DMS153 treated with DMSO at 0.1 percent for 48 hours (cell line): ENCODE results near the gene LRIG3.

ENCODE experiments used
- DNase-seq: peaks from one replicate; lab custom pipeline; 2025; ENCODE audit not compliant: unreplicated experiment; lab: John Stamatoyannopoulos, UW

Gene LRIG3

DNA sequence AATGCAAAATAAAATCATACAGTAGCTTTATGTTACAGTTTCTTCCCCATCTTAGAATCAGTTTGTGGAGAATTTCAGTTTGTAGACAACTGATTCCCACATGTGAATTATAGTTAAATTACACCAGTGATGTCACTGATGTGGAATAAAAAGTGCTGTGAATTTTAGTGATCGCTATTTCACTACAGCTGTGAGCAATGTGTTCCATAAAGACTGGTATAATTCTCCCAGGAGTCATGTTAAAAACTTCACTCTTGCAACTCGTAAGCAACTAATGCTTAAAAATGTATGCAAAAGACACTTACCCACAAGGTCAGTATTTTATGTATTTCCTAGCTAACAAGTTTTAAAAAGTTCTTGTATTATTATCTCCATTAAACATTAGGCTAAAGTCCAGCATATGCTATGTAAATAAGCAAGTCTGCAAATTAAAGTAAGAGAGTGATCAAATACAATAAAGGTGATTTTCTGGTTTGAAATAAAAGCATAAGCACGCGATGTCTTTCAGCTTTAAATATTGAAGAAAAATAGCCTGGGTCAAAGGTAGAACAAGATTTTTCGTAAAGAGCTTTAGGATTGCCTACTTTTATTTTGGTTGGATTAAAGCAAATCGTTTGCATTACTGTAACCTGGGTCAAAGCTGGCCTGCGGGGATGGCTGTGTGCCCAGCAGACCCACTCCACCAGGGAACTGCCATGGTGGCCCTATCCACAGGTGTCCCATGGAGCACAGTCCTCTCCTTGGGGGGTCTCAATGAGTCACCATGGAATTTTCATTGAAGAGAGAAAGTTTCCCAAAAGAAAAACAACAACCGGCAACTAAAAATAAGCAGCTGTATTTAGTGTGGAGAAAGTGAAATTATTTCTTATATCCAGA is 12.7 kb upstream of the LRIG3 start:
- DNase-seq = no peak

DNA sequence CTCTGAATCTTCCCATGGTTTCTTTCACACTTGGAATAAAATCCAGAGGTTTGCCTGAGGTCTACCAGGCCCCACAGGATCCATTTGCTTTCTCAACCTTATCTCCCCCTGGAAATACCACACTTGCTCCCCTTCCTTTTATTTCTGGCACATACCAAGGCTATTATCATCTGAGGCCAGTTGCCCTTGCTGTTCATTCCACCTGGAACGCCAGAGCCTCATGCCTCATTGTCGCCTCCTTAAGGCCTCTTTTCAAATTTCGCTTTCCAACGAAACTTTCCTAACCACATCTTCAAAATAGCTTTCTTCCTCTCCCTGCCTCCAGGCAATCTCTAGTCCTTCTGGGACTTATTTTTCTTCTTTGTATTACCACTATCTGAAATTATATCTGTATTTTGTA is 11.2 kb upstream of the LRIG3 start:
- DNase-seq = no peak

DNA sequence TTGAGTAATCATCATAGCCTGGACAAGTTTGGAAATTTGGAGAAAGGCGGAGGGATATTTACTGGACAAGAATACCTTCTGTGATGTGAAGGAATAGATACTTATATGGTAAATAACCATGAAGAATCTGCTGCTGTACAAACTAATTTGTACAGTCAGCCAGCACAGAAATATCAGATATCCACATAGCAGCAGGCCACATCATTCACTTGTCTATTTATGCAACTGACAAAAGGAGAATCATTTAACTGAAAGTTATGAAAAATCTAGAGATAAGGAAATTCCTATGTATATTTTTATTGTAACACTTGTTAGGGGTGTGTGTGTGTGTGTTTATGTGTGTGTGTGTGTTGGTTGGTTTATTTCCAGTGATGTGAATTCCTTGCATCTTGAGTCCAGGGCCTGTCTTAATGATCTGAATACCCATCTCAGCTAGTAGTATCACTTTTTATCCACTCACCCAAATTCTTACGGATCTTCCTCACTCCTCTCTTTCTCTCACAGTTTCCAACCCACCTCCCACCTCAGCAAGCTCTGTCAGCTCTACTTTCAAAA is 10.5 kb upstream of the LRIG3 start:
- DNase-seq = no peak

DNA sequence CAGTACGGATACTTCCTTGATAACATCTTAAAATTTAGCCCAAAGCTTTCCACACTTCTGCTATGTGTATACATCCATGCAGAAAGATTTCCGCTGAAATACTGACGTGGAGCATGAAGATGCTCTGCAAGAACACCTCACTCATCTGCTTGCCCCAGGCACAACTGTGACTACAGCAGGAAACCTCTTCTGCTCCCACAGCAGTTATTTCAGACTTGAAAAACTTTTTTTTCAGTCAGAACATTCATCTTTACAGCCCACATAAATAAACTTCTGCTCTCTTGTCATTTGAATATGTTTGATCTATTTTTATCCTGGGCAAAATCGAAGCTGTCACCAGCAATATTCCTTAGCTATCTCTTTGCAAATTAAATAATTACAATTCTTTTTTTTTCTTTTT is 6.8 kb upstream of the LRIG3 start:
- DNase-seq = no peak

DNA sequence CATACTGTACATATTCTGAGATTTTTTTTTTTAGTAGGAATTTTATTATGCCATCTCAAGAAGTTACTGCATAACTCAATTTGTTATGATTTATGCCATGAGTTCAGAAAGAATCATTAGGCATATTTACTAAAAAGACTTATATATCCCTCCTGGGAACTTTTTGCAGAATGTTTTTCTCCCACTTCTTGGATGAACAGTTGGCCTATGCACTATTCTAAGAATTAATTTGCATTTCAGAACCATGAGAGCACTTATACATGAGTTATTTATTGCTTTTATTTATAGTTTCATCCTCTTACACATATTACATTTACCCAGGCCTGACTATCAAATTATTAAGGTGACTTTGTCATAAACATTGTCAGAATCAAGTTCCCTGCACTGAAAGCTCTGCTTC is 6.3 kb upstream of the LRIG3 start:
- DNase-seq = no peak

DNA sequence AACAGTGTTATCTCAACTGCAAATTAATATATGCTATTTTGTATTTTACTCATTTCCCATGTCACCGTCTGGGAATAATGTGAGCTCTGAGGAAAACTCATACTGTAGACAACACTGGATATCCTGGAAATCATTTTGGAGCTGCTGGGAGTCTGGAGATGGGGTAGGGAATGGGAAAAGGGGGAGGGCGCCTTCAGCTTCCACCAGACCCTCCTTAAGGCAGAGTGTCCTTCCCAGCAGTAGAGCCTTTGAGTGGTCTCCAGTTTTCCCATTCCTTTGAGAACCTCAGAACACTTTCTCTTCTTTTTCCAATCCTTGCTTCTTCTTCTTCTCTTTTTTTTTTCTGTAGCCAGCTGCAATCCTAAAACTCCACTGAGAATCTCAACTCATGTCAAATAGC is 5.4 kb upstream of the LRIG3 start:
- DNase-seq = no peak

DNA sequence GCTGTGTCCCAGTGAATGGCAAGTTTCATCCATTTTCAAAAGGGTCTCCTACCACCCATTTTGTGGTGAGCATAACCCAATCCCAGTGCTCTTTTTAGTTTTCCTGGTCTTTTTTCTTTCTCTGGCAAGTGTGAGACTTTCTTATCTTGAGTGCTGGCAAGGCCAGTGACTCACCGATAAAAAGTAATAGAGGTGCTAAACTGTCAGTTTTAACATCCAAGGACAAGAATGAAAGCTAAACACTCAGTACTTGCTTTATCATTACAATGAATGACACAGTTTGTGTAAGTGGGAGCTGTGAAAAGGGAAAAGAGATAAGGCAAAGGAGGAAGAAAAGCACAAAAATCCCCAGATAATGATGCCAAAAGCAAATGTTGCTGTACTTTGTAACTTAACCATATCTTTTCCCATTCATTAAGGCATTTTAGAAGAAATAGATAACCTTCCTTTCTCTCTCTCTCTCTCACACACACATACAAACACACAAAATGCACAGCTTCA is 4.9 kb upstream of the LRIG3 start:
- DNase-seq = no peak

DNA sequence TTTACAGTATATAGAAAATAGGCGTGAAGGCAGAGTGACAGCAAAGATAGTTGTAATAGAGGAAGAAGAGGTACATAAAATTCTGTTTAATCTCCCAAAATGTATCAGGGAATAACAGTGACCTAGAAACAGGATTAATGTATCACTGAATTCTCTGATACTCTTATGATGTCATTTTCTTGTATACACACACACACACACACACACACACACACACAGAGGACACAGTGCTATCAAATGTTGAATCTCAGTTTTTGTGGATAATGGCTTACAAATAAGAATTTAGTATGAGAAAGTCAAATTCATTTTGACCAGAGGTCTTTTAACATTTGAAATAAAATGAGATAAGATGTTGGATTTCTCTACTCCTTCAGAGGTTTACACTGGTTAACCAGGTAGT is 4.3 kb upstream of the LRIG3 start:
- DNase-seq = no peak

DNA sequence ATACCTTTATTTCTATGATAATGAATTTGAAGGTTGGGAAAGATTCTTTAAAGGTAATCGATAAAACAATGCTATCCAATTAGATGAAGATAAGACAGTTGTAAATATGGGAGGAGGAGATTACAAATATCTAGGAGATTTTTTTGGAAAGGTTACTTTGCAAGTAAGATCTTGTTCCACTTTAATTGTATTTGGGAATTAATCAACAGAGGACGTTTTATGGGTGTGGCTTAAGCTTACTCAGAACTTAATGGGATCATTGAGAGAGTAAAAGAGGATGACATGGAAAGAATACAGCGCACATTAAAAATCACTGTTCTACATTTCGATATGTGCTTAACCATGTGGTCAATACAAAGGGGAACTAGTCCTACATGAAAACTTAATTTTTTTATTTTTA is 3.5 kb upstream of the LRIG3 start:
- DNase-seq = no peak

DNA sequence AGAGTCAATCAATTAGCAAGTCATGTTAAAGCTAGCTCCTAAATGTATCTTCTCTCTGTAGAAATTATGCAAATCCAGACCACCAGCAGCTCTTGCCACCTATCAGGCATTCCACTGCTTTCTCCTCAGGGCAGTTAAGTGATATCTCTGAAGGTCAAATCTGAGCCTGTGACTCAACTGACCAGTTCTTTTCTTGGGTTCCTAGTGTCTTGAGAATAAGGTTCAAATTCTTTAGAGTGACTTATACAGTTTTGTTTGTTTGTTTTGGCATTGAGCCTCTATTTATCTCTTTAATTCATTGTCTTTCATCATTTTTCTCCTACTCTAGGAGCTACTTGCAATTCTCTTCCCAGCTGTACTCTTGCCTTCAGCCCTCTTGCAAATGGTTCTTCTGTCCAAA is 2.5 kb upstream of the LRIG3 start:
- DNase-seq = no peak

DNA sequence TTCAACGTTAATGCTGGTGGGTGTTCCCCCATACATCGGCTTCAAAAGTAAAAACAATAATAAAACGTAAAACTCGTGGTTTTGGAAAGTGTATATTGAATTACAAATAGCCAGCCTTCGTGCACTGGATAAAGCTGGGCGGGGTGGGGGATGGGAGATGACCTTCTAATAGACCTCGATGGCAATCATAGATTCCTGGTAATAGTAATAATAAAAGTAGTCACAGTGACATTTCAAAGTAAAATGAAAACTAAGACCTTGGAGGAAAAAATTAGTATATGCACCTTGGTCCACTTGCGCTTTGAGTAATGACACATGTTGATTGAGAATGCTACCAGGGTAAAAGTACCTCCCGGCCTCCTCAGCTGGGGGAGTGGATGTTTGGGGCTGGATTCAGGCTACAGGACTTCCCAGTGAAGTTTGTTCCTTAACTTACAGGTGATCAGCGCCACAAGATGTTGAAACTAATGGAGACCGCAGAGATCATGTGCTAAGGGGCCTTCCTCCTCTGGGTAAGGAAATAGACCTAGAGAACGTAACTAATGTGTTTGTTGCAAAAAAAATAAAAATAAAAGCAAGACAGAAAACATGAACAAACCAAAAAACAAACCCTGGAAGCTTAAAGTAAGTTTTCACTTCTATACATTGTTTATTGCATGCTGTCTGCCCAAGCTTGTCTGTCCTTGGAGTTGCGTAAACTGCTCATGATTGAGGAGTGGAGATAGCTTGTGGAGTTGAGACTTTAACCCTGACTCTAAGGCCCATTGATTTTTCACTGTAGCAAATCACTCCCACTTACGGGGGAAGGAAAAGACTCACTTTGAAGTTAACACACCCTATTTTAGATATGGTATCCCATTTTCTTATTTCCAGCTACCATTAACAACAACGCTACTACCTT is 907 bp upstream of the LRIG3 start:
- no peak for DNase-seq

DNA sequence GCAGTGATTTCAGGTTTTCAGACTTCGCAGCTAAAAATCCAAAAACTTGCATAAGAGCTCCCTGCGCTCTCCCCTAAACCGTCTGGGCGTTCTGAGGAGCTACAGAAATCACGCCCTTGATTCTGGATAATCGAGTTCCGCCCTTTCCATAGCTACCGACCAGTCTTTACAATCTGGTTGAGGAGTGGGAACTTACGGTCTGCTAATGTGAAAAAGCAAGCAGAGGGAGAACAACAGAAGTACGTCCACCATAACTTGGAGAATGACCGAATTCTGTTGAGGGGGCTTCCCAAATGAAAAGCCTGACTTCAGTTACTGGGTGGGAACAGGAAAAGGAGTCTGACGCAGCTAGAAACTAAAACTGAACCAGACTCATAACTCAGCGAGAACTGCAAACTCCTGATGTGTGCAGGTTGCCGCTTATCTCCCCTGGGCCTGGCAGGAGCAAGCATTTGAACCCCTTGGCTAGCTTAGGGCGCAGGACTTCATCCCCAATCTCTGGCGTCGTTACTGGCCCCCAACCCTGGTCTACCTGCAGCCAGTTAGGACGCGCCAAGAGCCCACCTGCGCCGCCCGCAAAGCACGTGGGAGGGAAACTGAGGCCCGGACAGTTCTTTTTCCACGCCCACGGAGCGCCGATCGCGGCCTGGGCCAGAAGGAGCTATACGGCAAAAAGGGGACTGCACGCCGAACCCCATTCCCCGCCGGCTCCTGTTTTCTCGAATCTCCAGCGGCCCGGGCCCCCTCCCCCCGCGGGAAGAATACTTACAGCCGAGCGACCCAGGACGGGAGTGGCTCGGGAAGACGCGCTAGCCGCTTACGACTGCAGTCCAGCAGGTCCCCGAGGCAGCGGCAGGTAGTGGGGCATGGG is 838 bp downstream of the LRIG3 start:
- DNase-seq = no peak

DNA sequence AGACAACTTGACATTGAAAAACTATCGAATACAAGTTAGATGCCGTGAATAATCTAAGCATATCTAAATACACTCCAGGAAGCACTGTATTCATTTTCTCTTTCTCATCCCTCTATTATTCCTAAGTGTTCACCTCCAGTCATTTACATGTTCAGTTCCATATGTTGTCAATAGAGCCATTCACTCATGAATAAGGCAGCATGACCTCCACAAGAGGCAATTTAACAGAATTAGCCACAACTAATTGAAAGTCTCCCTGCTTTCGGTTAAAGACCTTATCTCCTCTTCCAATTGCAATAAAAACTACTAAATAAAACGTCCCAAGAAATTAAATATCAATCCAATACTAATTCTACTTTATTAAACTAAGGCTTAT is 1.8 kb downstream of the LRIG3 start:
- peak; percentile 31 for DNase-seq

DNA sequence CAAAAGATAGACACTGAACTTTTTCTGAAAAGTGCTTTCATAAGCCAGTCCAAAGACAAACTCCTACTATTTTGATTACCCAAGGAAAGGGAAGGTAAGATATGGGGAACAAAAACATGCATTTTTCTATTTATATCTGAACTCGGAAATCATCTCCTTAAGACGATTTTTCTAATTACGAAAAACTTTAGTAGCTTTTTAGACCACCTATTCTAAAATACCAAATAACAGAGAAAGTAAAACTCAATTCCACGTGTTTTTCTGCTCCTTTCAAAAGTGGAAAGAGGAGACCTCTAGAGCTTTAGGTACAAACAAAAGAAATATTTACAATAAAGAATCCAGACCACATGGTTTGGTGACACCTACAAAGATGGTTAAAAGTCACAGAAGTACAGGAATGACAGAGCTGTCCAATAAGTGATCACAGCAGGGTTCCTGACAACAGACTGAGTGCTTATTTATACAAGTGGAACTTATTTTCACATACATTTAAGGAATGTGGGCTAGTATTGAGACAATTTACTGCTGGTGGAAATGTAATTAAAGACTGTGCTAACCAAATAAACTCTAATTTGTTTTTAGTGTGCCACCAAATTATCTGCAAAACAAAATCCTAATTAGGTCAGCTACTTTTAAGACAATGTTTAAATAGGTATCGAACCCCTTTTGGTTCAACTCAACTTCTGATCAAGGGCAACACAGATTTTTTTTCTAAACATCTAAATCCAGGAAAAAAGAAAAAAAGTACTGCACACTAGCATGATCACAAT is 2.4 kb downstream of the LRIG3 start:
- no peak for DNase-seq

DNA sequence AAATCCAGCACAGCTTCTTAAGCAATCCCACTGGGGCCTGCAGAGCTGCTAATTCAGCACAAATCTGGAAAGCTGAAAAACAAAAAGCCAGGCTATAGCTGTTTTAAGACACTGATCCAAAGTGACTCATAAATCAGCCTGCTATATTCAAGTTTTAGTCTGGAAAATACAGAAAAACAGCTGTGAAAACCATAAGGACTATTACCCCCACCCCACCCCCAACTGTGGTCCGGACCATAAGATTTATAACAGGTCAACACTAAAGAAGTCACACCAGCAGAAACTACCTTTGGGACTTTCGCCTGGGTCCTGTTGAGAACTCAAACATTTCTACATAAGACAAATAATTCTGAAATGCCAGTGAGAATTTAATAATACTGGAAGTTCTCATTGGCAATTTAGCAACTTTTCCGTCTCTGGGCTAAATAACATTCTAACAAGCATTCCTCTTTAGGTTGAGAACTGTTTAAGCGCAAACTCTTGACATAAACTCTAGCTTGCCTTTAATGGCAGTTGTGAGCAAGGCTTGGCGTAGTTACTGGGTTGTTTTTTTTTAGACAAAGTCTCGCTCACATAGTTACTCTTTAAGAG is 3.3 kb downstream of the LRIG3 start:
- no peak for DNase-seq

DNA sequence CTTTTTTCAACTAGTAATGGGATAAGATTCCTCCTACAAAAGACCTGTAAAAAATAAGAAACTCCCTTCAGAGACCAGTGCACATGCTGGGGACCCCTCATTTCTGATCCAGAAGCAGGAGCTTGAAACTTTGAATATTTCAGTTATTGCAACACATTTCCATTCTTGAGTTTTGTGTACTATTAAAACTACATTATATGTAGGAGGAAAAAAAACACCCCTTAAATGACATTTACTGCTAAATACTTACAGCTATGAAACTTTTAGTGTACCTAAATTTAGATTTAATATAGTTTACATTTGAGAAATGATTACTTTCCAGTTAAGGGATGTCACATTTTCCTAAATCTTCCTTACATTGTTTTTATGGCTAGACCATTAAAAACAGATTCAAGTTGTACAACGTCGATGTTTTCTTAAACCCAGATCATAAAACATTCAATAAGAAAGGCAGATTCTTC is 4.1 kb downstream of the LRIG3 start:
- no peak for DNase-seq

DNA sequence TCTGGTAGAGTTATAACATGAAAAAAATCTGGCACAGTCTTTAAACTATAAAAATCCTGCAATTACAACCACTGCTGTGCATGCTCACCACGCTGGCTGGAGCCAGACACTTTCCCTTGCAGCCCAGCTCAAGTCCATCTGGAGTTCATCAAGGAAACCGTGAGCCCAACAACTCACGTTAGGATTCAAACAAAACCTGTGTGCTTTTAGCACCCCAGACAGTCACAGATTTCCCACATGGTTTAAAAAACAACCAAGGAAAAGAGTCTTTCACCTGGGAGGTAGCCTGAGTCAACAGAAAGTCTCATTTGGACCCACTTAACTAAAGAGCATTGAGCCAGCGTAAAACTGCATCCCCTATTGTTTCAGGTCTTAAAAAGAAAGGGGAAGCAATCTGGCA is 4.7 kb downstream of the LRIG3 start:
- peak; percentile 38 for DNase-seq

DNA sequence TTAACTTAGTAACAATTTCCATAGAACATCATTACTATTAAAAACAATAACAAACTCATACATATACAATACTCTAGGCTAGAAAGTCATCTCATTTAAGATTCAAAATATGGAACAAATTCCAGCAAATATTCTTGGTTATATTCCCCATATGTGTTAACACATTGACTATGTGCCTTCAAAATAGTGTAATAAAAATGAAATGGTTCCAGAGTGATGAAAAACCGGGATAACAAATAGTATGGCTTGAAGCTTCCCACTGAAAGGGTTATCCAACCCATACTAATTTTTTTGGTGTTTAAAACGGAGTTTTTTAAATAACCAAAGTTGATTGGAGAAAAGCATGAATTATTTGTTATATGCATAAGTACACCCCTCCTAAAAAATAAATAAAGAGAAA is 5.3 kb downstream of the LRIG3 start:
- DNase-seq = no peak

DNA sequence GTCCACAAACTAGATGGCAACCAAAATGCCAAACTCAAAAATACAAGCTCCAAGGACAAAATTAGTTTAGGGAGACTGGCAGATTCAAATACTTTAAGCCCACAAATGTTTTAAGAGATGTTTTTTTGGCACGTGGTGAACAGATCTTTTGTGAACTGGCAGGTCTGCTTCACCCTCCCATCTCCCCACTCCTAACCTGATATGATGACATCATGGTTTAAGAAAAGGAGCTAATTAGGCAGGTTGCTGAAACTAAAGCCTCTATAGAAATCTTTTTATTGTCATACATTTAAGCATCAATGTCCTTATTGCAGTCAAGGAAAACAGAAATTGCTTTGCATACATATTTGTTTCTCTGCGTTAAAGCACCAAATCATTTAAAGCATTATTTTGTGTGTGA is 5.8 kb downstream of the LRIG3 start:
- no peak for DNase-seq

DNA sequence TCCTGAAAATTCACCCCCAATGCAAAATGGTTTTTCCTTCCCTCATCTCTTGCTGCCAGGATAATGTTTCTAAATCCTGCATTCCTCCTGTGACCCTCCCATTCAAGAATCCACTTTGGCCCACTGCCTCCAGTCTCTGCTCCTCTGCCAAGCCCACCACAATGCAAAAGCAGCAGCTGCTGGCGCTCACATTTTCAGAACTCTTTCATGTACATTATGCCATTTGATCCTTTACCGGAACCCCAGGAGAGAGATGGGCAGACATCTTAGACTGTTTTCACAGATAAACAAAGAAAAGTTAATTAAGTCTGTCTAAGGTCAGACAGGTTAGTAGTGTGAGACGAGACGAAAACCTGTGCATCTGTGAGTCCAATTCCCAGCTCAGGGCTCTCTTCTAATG is 12.9 kb downstream of the LRIG3 start:
- DNase-seq = no peak
